Thoracic aorta (tissue), 2 donors: Measurements from ENCODE around the gene PLOD2. TPM values are rescaled to one million over a fixed set of nuclear protein-coding genes. Genes with fewer than 3 reads are reported as not detected.

Experiments
- ATAC-seq: fragments of 150-250 bp; one replicate; pipeline ENCODE4 v1.8.0; 2017; ENCODE audit warnings: low read depth; ENCODE audit not compliant: insufficient number of reproducible peaks, low FRiP score
- DNase-seq: peaks from one replicate; pipeline ENCODE4 v3.0.0-alpha.2; 2020; ENCODE audit warnings: low spot score
- H3K27ac ChIP-seq, 2 donors: fragments of 200-600 bp; sonication (generic); 1 replicate in 1 of 2; 2 replicates in 1 of 2; pipeline ENCODE4 v1.5.1; 2016; ENCODE audit warnings: mild to moderate bottlenecking in 2 of 2, moderate library complexity in 2 of 2
- H3K27me3 ChIP-seq: fragments of 200-600 bp; sonication (generic); replicated peaks from 2 replicates; pipeline ENCODE4 v1.6.0; 2016; ENCODE audit warnings: mild to moderate bottlenecking; ENCODE audit not compliant: insufficient read depth
- H3K36me3 ChIP-seq: fragments of 200-600 bp; sonication (generic); one replicate; pipeline ENCODE4 v1.5.1; 2016
- H3K4me1 ChIP-seq, 2 donors: fragments of 200-600 bp; sonication (generic); 1 replicate in 1 of 2; 2 replicates in 1 of 2; pipeline versions ENCODE4 v1.5.1 to v1.6.0; 2016; ENCODE audit warnings: low read depth in 2 of 2, mild to moderate bottlenecking in 1 of 2; ENCODE audit not compliant: control insufficient read depth in 1 of 2
- H3K4me3 ChIP-seq: fragments of 200-600 bp; sonication (generic); 2 replicates; pipeline ENCODE4 v1.5.1; 2016; ENCODE audit warnings: mild to moderate bottlenecking
- H3K9me3 ChIP-seq: fragments of 200-600 bp; sonication (generic); 2 replicates; pipeline ENCODE4 v1.5.1; 2016
- CTCF ChIP-seq: fragments of 200-600 bp; sonication (generic); IDR thresholded peaks from one replicate; pipeline ENCODE4 v1.5.1; 2019; ENCODE audit warnings: antibody characterized with exemption
- total RNA-seq, 2 donors: library from RNA; depleted of rRNA; stranded (reverse); fragments of >200 nt; gene quantifications; one replicate each; pipeline versions ENCODE4 v1.1.0 to v1.2.3, GENCODE V29; 2016

PLOD2 gene
- total RNA-seq, 2 donors from 2014 or later = 42.8 to 92.6 TPM

GRCh38 chr3:146164071-146164470 is 3.1 kb upstream of the PLOD2 start:
- H3K9me3 ChIP-seq = no peaks in the 10 kb centered on the region
- DNase-seq = no peak
- H3K27me3 ChIP-seq = no peaks in the 10 kb centered on the region
- no peak for TF ChIP-seq CTCF
- no peak overlapping the region for H3K4me3 ChIP-seq
- peaks cover 31 to 58% of the 10 kb centered on the region in 2 donors for H3K4me1 ChIP-seq
- H3K27ac ChIP-seq = peak overlapping the region; percentile 16 to 98
- no peak for ATAC-seq
- no peaks in the 10 kb centered on the region for H3K36me3 ChIP-seq

- no peaks in the 10 kb centered on the region for H3K9me3 ChIP-seq
- H3K4me3 ChIP-seq = no peak overlapping the region
- peak overlapping the region; percentile 31 to 98 for H3K27ac ChIP-seq
- ATAC-seq (peak; percentile 33), DNase-seq (no peak)
- H3K36me3 ChIP-seq = no peaks in the 10 kb centered on the region
- no peaks in the 10 kb centered on the region for H3K27me3 ChIP-seq
- peaks cover 31 to 63% of the 10 kb centered on the region in 2 donors for H3K4me1 ChIP-seq
- peak; percentile 58 for TF ChIP-seq CTCF
These were observed 2.6 kb upstream of the PLOD2 start for GRCh38 chr3:146163584-146163983.

- Histone ChIP-seq H3K9me3 (no peaks in the 10 kb centered on the region), H3K4me3 (peak overlapping the region; percentile 85), H3K36me3 (no peaks in the 10 kb centered on the region), H3K27ac (peak overlapping the region; percentile 98 to 99), H3K27me3 (no peaks in the 10 kb centered on the region), H3K4me1 (peaks cover 33 to 66% of the 10 kb centered on the region in 2 donors)
- ATAC-seq (no peak), DNase-seq (no peak)
- TF ChIP-seq CTCF = no peak
These were observed 1.6 kb upstream of the PLOD2 start for GRCh38 chr3:146162561-146162960.

GRCh38 chr3:146161663-146162002 is 649 bp upstream of the PLOD2 start:
- TF ChIP-seq CTCF = no peak
- Histone ChIP-seq H3K27me3 (no peaks in the 10 kb centered on the region), H3K4me1 (peaks cover 31 to 66% of the 10 kb centered on the region in 2 donors), H3K9me3 (no peaks in the 10 kb centered on the region), H3K36me3 (no peaks in the 10 kb centered on the region), H3K27ac (peak overlapping the region; percentile 98 to 99), H3K4me3 (peak overlapping the region; percentile 85)
- no peak for DNase-seq
- ATAC-seq = peak; percentile 8

- Histone ChIP-seq H3K27ac (peak overlapping the region; percentile 98 to 99), H3K9me3 (no peaks in the 10 kb centered on the region), H3K36me3 (no peaks in the 10 kb centered on the region), H3K27me3 (no peaks in the 10 kb centered on the region), H3K4me3 (peak overlapping the region; percentile 85), H3K4me1 (peaks cover 22 to 57% of the 10 kb centered on the region in 2 donors)
- ATAC-seq (peak; percentile 27), DNase-seq (peak; percentile 57)
- peak; percentile 47 for TF ChIP-seq CTCF
These were observed 542 bp downstream of the PLOD2 start for GRCh38 chr3:146160321-146160963.
